Thymus (tissue), 11 donors: Measurements from ENCODE around the gene DCLK1. TPM values are rescaled to one million over a fixed set of nuclear protein-coding genes. Genes with fewer than 3 reads are reported as not detected.

Experiments
- DNase-seq, 9 donors: peaks; one replicate each; pipeline ENCODE4 v3.0.0-alpha.2; 2013; ENCODE audit warnings: low spot score in 9 of 9, low read depth in 6 of 9, missing footprints in 1 of 9
- H3K27ac ChIP-seq, 2 donors: one replicate each; pipeline ENCODE4 v1.5.1; 2013; ENCODE audit warnings: control low read depth in 1 of 2, low read depth in 1 of 2, low read length in 1 of 2, mild to moderate bottlenecking in 1 of 2, moderate library complexity in 1 of 2
- H3K27me3 ChIP-seq, 2 donors: one replicate each; pipeline ENCODE4 v1.5.1; 2013; ENCODE audit warnings: low read length in 1 of 2; ENCODE audit not compliant: control insufficient read depth in 2 of 2, insufficient read depth in 1 of 2
- H3K36me3 ChIP-seq, 2 donors: one replicate each; pipeline ENCODE4 v1.5.1; 2013; ENCODE audit warnings: low read length in 1 of 2, mild to moderate bottlenecking in 1 of 2, moderate library complexity in 1 of 2; ENCODE audit not compliant: control insufficient read depth in 2 of 2, insufficient read depth in 2 of 2
- H3K4me1 ChIP-seq, 2 donors: one replicate each; pipeline ENCODE4 v1.5.1; 2013; ENCODE audit warnings: low read length in 2 of 2; ENCODE audit not compliant: control insufficient read depth in 2 of 2, insufficient read depth in 2 of 2
- H3K4me3 ChIP-seq, 2 donors: one replicate each; pipeline ENCODE4 v1.5.1; 2013; ENCODE audit warnings: low read length in 2 of 2, control low read depth in 1 of 2, mild to moderate bottlenecking in 1 of 2
- H3K9me3 ChIP-seq, 2 donors: one replicate each; pipeline ENCODE4 v1.5.1; 2013; ENCODE audit warnings: low read length in 1 of 2, mild to moderate bottlenecking in 1 of 2; ENCODE audit not compliant: control insufficient read depth in 2 of 2, insufficient read depth in 1 of 2
- WGBS: extraction: QIAGEN DNeasy Blood & Tissue Kit; methylation state at CpG from one replicate; pipeline ENCODE4 v1.1.7; 2013; 5-methylcytosine and 5-hydroxymethylcytosine counted together
- polyA plus RNA-seq: library from polyadenylated mRNA; stranded (reverse); fragments of 200-250 nt; gene quantifications from one replicate; pipeline ENCODE4 v1.2.3, GENCODE V29; 2013
- total RNA-seq: library from RNA; stranded (reverse); fragments of 120-200 nt; gene quantifications from one replicate; pipeline ENCODE4 v1.2.4, GENCODE V29; 2013
- donor health status: healthy.

DCLK1 gene
- total and polyA plus RNA-seq, 2 donors: 2.5 to 2.9 TPM

- H3K4me1 ChIP-seq: no peaks in the 10 kb centered on the region
- no peak overlapping the region for H3K4me3 ChIP-seq
- no peak for DNase-seq
- H3K36me3 ChIP-seq: no peaks in the 10 kb centered on the region
- no peaks in the 10 kb centered on the region for H3K9me3 ChIP-seq
- 76% methylated on average over 5 of the region's 5 CpGs for WGBS
- no peaks in the 10 kb centered on the region for H3K27me3 ChIP-seq
- H3K27ac ChIP-seq: no peak overlapping the region
These were observed 169.5 kb downstream of the DCLK1 start for GRCh38 chr13:35961461-35962220.

DNA sequence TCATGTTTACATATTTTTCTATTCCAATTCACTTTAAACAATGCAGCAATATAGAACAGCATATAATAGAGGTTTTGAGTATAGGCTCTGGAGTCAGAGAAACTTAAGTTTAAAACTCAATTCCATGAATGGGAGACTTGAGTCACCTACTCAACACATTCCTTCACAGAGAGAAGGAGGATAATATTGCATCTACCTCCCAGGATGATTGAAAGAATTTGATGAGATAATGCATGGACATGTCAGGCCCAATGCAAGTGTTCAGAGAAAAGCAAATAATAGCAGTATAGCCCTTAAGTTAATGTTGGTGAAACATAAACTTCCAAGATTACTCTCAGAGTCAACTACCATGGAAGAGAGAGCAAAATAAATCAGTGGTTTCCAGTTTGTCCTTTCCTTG, 170.2 kb downstream of the DCLK1 start:
- Histone ChIP-seq H3K27ac (no peak overlapping the region), H3K4me3 (no peak overlapping the region)
- DNase-seq: no peak

GRCh38 chr13:35957996-35958395, 173.2 kb downstream of the DCLK1 start:
- no peaks in the 10 kb centered on the region for H3K36me3 ChIP-seq
- no peak overlapping the region for H3K4me3 ChIP-seq
- WGBS: 95% methylated on average over 2 of the region's 2 CpGs
- no peaks in the 10 kb centered on the region for H3K4me1 ChIP-seq
- no peak for DNase-seq
- H3K9me3 ChIP-seq: no peaks in the 10 kb centered on the region
- H3K27ac ChIP-seq: no peak overlapping the region
- no peaks in the 10 kb centered on the region for H3K27me3 ChIP-seq

More for the DNA sequence above, 170.2 kb downstream of the DCLK1 start:
- Histone ChIP-seq H3K9me3 (no peaks in the 10 kb centered on the region), H3K36me3 (no peaks in the 10 kb centered on the region), H3K27me3 (no peaks in the 10 kb centered on the region), H3K4me1 (no peaks in the 10 kb centered on the region)

GRCh38 chr13:35957241-35957731, 173.9 kb downstream of the DCLK1 start:
- H3K4me1 ChIP-seq: no peaks in the 10 kb centered on the region
- no peak overlapping the region for H3K4me3 ChIP-seq
- DNase-seq: no peak
- no peaks in the 10 kb centered on the region for H3K27me3 ChIP-seq
- no peaks in the 10 kb centered on the region for H3K9me3 ChIP-seq
- 87% methylated on average over 1 of the region's 1 CpG for WGBS
- no peak overlapping the region for H3K27ac ChIP-seq
- no peaks in the 10 kb centered on the region for H3K36me3 ChIP-seq

- no peak overlapping the region for H3K27ac ChIP-seq
- no peaks in the 10 kb centered on the region for H3K4me1 ChIP-seq
- H3K9me3 ChIP-seq: no peaks in the 10 kb centered on the region
- no peaks in the 10 kb centered on the region for H3K36me3 ChIP-seq
- DNase-seq: no peak
- H3K27me3 ChIP-seq: no peaks in the 10 kb centered on the region
- H3K4me3 ChIP-seq: no peak overlapping the region
These were observed 175.1 kb downstream of the DCLK1 start for GRCh38 chr13:35956074-35956473.

DNA sequence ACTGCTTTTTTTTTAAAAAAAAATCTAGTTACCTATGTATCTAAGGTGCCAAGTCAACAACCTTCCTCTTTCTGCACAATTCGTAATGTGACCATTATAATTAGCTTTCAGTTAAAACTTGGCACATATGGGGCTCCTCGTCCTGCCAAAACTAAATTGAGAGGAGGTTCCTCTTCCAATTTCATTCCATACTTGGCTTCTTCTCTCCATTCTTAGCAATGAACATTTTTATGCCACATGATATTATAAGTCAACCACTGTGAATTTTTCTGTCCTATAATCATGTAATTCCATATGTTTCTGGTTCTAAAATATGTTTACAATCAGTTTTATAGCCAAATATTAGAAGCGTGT, 177.0 kb downstream of the DCLK1 start:
- no peaks in the 10 kb centered on the region for H3K4me1 ChIP-seq
- no peak overlapping the region for H3K4me3 ChIP-seq
- no peak for DNase-seq
- no peaks in the 10 kb centered on the region for H3K9me3 ChIP-seq
- H3K36me3 ChIP-seq: no peaks in the 10 kb centered on the region
- no peak overlapping the region for H3K27ac ChIP-seq
- 64% methylated on average over 3 of the region's 3 CpGs for WGBS
- H3K27me3 ChIP-seq: no peaks in the 10 kb centered on the region

GRCh38 chr13:35953537-35954206, 177.5 kb downstream of the DCLK1 start:
- Histone ChIP-seq H3K4me3 (no peak overlapping the region), H3K27me3 (no peaks in the 10 kb centered on the region), H3K27ac (no peak overlapping the region), H3K4me1 (no peaks in the 10 kb centered on the region), H3K9me3 (no peaks in the 10 kb centered on the region), H3K36me3 (no peaks in the 10 kb centered on the region)
- DNase-seq: peak in 1 of 9 donors; percentile 10
- 13% methylated on average over 12 of the region's 12 CpGs for WGBS

- H3K27me3 ChIP-seq: no peaks in the 10 kb centered on the region
- WGBS: 79% methylated on average over 4 of the region's 4 CpGs
These were observed 183.9 kb downstream of the DCLK1 start for GRCh38 chr13:35947315-35947714.

DNA sequence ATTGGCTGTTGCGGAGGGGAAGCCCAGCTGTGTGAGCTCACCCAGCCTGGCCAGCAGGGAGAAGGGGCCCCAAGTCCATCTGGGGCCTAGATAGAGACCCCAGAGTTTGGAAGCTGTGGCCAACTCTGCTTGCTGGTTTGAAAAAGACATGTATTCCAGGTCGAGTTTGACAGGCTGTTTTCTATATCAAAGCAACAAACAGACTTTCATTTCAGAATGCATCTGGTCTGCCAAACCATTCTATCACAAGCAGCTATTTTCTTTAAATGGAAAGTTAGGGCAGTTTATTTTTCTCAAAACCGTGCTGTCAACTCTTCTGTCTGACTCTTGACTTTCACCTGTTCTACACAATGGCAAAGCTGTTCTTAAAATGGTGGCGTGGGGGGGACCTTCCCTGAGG, 185.8 kb downstream of the DCLK1 start:
- no peaks in the 10 kb centered on the region for H3K36me3 ChIP-seq
- H3K27me3 ChIP-seq: no peaks in the 10 kb centered on the region
- no peak overlapping the region for H3K4me3 ChIP-seq
- 91% methylated on average over 4 of the region's 4 CpGs for WGBS
- DNase-seq: no peak
- no peaks in the 10 kb centered on the region for H3K9me3 ChIP-seq
- no peak overlapping the region for H3K27ac ChIP-seq
- no peaks in the 10 kb centered on the region for H3K4me1 ChIP-seq

More at GRCh38 chr13:35947315-35947714, 183.9 kb downstream of the DCLK1 start:
- Histone ChIP-seq H3K27ac (no peak overlapping the region), H3K4me1 (no peaks in the 10 kb centered on the region), H3K4me3 (no peak overlapping the region), H3K9me3 (no peaks in the 10 kb centered on the region), H3K36me3 (no peaks in the 10 kb centered on the region)
- DNase-seq: no peak
